Nephron progenitor cell (in vitro differentiated cells): Measurements from ENCODE around the gene SLAIN2.
"Not testable (repeated sequence)": the region's sequence is repeated elsewhere in the genome, so short reads cannot be mapped to it uniquely, and the experiment has no call there.

Experiments used
- DNase-seq: peaks from one replicate; pipeline ENCODE4 v3.0.0; 2021
- H3K27ac Mint-ChIP-seq: 2 replicates; pipeline ENCODE4 v1.8.0; 2021; ENCODE audit warnings: mild to moderate bottlenecking, moderate library complexity, mixed read lengths
- H3K27me3 Mint-ChIP-seq: 2 replicates; pipeline ENCODE4 v1.8.0; 2021; ENCODE audit warnings: mild to moderate bottlenecking, low read depth, mixed read lengths; ENCODE audit not compliant: poor library complexity
- H3K36me3 Mint-ChIP-seq: 2 replicates; pipeline ENCODE4 v1.8.0; 2021; ENCODE audit warnings: low read depth, mixed read lengths
- H3K4me1 Mint-ChIP-seq: 2 replicates; pipeline ENCODE4 v1.8.0; 2021; ENCODE audit warnings: mixed read lengths
- H3K4me3 Mint-ChIP-seq: 2 replicates; pipeline ENCODE4 v1.8.0; 2021; ENCODE audit warnings: mild to moderate bottlenecking, moderate library complexity, mixed read lengths
- H3K9me3 Mint-ChIP-seq: 2 replicates; pipeline ENCODE4 v1.8.0; 2021; ENCODE audit warnings: mild to moderate bottlenecking, moderate library complexity, mixed read lengths
- TF ChIP-seq, protein P1 (sequence below): fragments of 200-600 bp; sonication (generic); IDR thresholded peaks from 2 replicates; pipeline ENCODE4 v1.5.0; 2021; ENCODE audit warnings: antibody characterized with exemption

The SLAIN2 gene

DNA sequence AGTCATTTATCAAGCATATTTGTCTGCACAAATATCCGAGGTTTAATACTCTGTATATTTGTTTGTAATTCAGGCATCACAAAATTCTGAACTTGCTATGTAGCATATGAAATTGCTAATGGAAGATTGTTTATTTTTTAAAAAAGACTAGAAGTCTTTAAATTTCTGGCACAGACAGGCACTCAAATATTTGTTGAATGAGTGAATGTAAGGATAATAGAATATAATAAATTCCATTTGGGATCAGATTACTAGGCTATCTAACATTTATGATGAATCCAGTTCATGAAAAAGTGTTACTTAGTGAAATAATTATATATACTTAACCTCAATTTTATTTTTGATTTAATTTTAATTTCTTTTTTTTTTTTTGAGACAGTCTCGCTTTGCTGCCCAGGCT, 41.3 kb upstream of the SLAIN2 start:
- no peak for DNase-seq
- TF ChIP-seq, protein P1, sequence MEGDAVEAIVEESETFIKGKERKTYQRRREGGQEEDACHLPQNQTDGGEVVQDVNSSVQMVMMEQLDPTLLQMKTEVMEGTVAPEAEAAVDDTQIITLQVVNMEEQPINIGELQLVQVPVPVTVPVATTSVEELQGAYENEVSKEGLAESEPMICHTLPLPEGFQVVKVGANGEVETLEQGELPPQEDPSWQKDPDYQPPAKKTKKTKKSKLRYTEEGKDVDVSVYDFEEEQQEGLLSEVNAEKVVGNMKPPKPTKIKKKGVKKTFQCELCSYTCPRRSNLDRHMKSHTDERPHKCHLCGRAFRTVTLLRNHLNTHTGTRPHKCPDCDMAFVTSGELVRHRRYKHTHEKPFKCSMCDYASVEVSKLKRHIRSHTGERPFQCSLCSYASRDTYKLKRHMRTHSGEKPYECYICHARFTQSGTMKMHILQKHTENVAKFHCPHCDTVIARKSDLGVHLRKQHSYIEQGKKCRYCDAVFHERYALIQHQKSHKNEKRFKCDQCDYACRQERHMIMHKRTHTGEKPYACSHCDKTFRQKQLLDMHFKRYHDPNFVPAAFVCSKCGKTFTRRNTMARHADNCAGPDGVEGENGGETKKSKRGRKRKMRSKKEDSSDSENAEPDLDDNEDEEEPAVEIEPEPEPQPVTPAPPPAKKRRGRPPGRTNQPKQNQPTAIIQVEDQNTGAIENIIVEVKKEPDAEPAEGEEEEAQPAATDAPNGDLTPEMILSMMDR = no peak
- H3K4me1 Mint-ChIP-seq = no peaks in the 10 kb centered on the region
- peaks cover 3% of the 10 kb centered on the region for H3K27me3 Mint-ChIP-seq
- H3K36me3 Mint-ChIP-seq = no peaks in the 10 kb centered on the region
- H3K4me3 Mint-ChIP-seq = no peak overlapping the region
- H3K9me3 Mint-ChIP-seq = no peaks in the 10 kb centered on the region
- no peak overlapping the region for H3K27ac Mint-ChIP-seq

DNA sequence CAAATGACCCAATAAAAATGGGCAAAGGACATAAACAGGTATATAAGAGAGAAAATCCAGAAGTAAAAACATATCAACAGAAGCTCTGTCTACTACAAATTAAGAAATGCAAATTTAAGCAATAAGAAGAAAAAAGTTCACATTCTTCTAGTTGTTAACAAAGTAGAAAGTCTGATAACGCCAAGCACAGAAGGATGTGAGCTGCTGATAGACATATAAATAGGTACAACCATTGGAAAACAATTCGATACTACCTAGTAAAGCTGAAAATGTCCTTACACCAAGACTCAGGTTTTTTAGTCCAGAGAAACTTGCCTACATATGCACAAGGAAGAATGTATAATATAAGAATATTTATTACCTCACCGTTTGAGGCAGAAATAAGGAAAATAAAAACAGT, 35.8 kb upstream of the SLAIN2 start:
- no peak overlapping the region for H3K27ac Mint-ChIP-seq
- peaks cover 6% of the 10 kb centered on the region for H3K27me3 Mint-ChIP-seq
- no peaks in the 10 kb centered on the region for H3K9me3 Mint-ChIP-seq
- TF ChIP-seq, protein P1 = no peak
- no peaks in the 10 kb centered on the region for H3K36me3 Mint-ChIP-seq
- H3K4me1 Mint-ChIP-seq = no peaks in the 10 kb centered on the region
- DNase-seq = no peak
- no peak overlapping the region for H3K4me3 Mint-ChIP-seq

DNA sequence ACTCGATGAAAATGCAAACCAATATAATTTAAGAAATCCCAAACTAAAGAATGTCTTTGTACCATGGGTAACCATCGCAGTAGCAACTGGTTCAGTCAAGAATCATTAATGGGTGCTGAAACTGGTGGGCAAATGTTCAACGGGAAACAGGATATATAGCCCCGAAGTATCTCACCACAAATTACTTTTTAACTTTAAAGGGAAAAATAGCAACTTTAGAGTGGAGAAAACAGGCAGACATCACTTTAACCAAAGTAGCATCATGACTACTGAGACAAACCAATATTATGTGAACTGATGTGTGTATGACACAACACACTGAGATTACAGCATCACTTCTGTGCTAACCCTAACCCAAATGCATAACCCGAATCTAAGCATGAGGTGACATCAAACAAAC, 33.8 kb upstream of the SLAIN2 start:
- Mint-ChIP-seq H3K4me1 (no peaks in the 10 kb centered on the region), H3K27me3 (peaks cover 11% of the 10 kb centered on the region), H3K27ac (no peak overlapping the region), H3K36me3 (no peaks in the 10 kb centered on the region), H3K4me3 (no peak overlapping the region), H3K9me3 (peaks cover 4% of the 10 kb centered on the region)
- no peak for DNase-seq
- TF ChIP-seq, protein P1 = no peak

DNA sequence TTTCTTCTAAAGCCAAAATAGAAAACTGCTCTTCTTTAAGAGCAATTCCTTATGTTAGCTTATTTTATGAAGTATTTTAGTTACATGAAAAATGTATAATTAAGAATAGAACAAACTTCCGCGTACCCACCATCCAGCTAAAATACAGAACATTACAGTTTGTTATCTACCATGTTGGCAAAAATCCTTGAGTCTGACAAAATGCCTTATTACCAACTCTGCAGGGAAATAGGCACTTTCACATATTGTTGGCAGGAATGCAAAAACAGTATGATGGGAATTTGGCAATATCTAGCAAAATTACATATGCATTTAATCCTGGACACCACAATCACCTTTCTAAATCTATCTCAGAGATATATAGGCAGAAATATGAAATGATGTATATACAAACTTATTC, 32.4 kb upstream of the SLAIN2 start:
- H3K4me3 Mint-ChIP-seq = no peak overlapping the region
- DNase-seq = no peak
- H3K9me3 Mint-ChIP-seq = peaks cover 8% of the 10 kb centered on the region
- TF ChIP-seq, protein P1 = no peak
- peaks cover 8% of the 10 kb centered on the region for H3K27me3 Mint-ChIP-seq
- no peaks in the 10 kb centered on the region for H3K4me1 Mint-ChIP-seq
- H3K27ac Mint-ChIP-seq = no peak overlapping the region
- H3K36me3 Mint-ChIP-seq = no peaks in the 10 kb centered on the region

DNA sequence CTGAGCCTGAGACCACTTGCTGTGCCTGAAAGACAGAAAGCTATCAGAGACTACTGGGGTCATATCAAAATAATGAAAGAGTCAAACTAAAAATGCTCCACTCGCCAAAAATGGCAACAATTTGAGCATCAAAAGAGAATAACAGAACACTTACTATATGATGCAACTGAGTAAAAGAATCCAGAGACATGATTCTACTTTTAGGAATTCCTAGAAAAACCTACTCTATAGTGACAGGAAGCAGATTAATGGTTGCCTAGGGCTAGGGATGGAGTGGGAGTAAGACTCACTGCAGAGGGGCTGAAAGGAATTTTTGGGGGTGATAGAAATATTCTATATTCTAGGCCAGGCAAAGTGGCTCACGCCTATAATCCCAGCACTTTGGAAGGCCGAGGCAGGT, 29.4 kb upstream of the SLAIN2 start:
- Mint-ChIP-seq H3K4me3 (no peak overlapping the region), H3K36me3 (no peaks in the 10 kb centered on the region), H3K9me3 (peaks cover 14% of the 10 kb centered on the region), H3K27me3 (peaks cover 8% of the 10 kb centered on the region), H3K27ac (no peak overlapping the region), H3K4me1 (no peaks in the 10 kb centered on the region)
- TF ChIP-seq, protein P1 = no peak
- DNase-seq = no peak

DNA sequence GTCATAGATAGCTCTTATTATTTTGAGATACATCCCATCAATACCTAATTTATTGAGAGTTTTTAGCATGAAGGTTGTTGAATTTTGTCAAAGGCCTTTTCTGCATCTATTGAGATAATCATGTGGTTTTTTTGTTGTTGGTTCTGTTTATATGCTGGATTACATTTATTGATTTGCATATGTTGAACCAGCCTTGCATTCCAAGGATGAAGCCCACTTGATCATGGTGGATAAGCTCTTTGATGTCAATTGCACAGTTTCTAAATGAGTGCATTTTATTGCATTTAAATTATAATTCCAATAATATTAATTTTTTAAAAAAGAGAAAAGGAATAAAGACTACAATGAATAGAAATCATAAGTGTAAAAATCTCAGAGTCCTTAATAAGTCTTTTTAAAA, 26.6 kb upstream of the SLAIN2 start:
- not testable (repeated sequence) for H3K36me3 Mint-ChIP-seq, H3K4me3 Mint-ChIP-seq, H3K27ac Mint-ChIP-seq, DNase-seq, H3K27me3 Mint-ChIP-seq, H3K4me1 Mint-ChIP-seq
- H3K9me3 Mint-ChIP-seq = peaks cover 14% of the 10 kb centered on the region
